Measurements from ENCODE around the gene FAM118A. TPM values are rescaled to one million over a fixed set of nuclear protein-coding genes. Genes with fewer than 3 reads are reported as not detected.
A peak's percentile ranks its signal among the peaks of the same experiment; 100 is the strongest.
"Not testable (repeated sequence)": the region's sequence is repeated elsewhere in the genome, so short reads cannot be mapped to it uniquely, and the experiment has no call there.

The FAM118A gene
- total RNA-seq, 1 donor from 2014 or later, result 20.6 TPM

DNA sequence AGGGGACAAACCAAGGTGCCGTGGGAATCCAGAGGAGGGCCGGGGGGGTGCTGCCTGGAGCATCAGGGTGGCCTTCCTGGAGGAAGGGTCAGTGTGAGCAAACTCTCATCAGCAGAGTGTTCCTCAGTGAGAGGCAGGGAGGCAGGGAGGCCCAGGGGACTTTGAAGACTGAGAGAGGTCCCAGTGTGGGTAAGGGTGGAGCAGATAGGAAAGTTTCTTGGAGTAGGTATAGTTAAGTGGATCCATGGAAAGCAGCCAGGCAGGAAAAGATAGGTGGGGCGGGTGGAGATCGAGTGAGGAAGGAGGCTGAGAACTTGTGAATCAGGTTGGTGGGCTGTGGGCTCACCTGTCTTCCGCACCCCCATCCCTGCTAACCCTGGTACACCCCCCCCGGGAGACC, 15.7 kb upstream of the FAM118A start:
- ATAC-seq, result no peak
- H3K27me3 ChIP-seq, result peaks cover 7% of the 10 kb centered on the region
- no peaks in the 10 kb centered on the region for H3K36me3 ChIP-seq
- no peaks in the 10 kb centered on the region for H3K4me1 ChIP-seq
- intact Hi-C loops (cut with DNase I), result loop anchor here (10.0 kb wide), 1 partner anchor 81 kb away; no protein-coding TSS in a partner anchor
- H3K4me3 ChIP-seq, result no peak overlapping the region
- no peak for DNase-seq
- H3K9me3 ChIP-seq, result no peaks in the 10 kb centered on the region
- TF ChIP-seq, protein P1, sequence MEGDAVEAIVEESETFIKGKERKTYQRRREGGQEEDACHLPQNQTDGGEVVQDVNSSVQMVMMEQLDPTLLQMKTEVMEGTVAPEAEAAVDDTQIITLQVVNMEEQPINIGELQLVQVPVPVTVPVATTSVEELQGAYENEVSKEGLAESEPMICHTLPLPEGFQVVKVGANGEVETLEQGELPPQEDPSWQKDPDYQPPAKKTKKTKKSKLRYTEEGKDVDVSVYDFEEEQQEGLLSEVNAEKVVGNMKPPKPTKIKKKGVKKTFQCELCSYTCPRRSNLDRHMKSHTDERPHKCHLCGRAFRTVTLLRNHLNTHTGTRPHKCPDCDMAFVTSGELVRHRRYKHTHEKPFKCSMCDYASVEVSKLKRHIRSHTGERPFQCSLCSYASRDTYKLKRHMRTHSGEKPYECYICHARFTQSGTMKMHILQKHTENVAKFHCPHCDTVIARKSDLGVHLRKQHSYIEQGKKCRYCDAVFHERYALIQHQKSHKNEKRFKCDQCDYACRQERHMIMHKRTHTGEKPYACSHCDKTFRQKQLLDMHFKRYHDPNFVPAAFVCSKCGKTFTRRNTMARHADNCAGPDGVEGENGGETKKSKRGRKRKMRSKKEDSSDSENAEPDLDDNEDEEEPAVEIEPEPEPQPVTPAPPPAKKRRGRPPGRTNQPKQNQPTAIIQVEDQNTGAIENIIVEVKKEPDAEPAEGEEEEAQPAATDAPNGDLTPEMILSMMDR (IDR thresholded peaks at IDR 0.05), result no peak
- H3K27ac ChIP-seq, result no peak overlapping the region

- not testable (repeated sequence) for H3K27me3 ChIP-seq, H3K9me3 ChIP-seq, H3K4me3 ChIP-seq, DNase-seq, H3K36me3 ChIP-seq, ATAC-seq, H3K27ac ChIP-seq, H3K4me1 ChIP-seq
- intact Hi-C loops (cut with DNase I), result loop anchor here (10.0 kb wide), 1 partner anchor 80 kb away; no protein-coding TSS in a partner anchor
Measured at GRCh38 chr22:45295004-45295403, 14.7 kb upstream of the FAM118A start.

DNA sequence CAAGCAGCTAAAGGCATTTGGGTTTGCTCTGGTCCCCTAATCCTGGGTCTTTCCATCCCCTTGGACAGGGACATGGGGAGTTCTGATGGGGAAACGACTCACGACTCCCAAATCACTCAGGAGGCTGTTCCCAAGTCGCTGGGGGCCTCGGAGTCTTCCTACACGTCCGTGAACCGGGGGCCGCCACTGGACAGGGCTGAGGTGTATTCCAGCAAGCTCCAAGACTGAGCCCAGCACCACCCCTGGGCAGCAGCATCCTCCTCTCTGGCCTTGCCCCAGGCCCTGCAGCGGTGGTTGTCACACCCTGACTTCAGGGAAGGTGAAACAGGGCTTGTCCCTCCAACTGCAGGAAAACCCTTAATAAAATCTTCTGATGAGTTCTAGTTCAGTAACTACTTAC, 14.2 kb upstream of the FAM118A start:
- ATAC-seq (no peak), DNase-seq (no peak)
- Histone ChIP-seq H3K27ac (no peak overlapping the region), H3K36me3 (no peaks in the 10 kb centered on the region), H3K27me3 (peaks cover 7% of the 10 kb centered on the region), H3K4me3 (no peak overlapping the region), H3K9me3 (no peaks in the 10 kb centered on the region), H3K4me1 (no peaks in the 10 kb centered on the region)
- intact Hi-C loops (cut with DNase I), result loop anchor here (10.0 kb wide), 1 partner anchor 79 kb away; no protein-coding TSS in a partner anchor
- TF ChIP-seq, protein P1 (IDR thresholded peaks at IDR 0.05), result no peak

DNA sequence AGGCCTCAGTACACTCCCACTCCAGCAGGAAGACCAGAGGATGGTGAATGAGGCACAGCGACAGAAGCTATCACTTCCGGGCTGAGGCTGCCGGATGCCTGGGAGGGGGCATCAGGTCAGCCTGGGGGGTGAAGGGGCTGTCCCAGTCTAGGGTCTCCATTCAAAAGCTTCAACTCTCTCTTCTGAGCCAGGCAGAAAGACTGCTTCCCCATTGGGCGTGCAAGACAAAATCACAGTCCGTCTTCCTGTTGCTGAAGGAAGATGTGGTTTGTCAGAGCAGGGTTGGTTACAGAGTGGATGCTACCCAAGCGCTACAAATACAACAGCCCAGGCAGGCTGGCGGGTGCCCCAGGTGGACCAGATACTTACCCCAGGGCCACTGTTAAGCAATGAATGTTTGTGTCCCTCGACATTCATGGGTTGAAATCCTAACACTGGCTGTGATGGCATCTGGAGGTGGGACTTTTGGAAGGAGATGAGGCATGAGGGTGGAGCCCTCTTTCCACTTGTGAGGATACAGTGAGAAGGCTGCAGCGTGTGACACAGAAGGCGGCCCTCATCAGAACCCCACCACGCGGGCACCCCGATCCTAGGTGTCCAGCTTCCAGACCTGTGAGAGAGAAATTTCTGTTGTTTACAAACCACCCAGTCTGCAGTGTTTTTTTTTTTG, 13.0 kb upstream of the FAM118A start:
- Histone ChIP-seq H3K27ac (no peak overlapping the region), H3K27me3 (peaks cover 7% of the 10 kb centered on the region), H3K36me3 (no peaks in the 10 kb centered on the region), H3K4me3 (no peak overlapping the region), H3K9me3 (no peaks in the 10 kb centered on the region), H3K4me1 (no peaks in the 10 kb centered on the region)
- TF ChIP-seq, protein P1 (IDR thresholded peaks at IDR 0.05), result no peak
- intact Hi-C loops (cut with DNase I), result loop anchor here (10.0 kb wide), 1 partner anchor 78 kb away; no protein-coding TSS in a partner anchor
- DNase-seq (no peak), ATAC-seq (peak; percentile 15)

GRCh38 chr22:45298934-45299505, 10.7 kb upstream of the FAM118A start:
- Histone ChIP-seq H3K4me1 (no peaks in the 10 kb centered on the region), H3K36me3 (no peaks in the 10 kb centered on the region), H3K9me3 (no peaks in the 10 kb centered on the region), H3K27ac (no peak overlapping the region), H3K4me3 (no peak overlapping the region), H3K27me3 (no peaks in the 10 kb centered on the region)
- no peak for ATAC-seq
- no peak for DNase-seq
- TF ChIP-seq, protein P1 (IDR thresholded peaks at IDR 0.05), result no peak
- intact Hi-C loops (cut with DNase I), result loop anchor here (10.0 kb wide), 1 partner anchor 76 kb away; no protein-coding TSS in a partner anchor

GRCh38 chr22:45302751-45303150, 7.0 kb upstream of the FAM118A start:
- H3K4me3 ChIP-seq, result no peak overlapping the region
- H3K36me3 ChIP-seq, result no peaks in the 10 kb centered on the region
- TF ChIP-seq, protein P1 (IDR thresholded peaks at IDR 0.05), result no peak
- intact Hi-C loops (cut with DNase I), result no loop called here
- no peaks in the 10 kb centered on the region for H3K4me1 ChIP-seq
- ATAC-seq (no peak), DNase-seq (no peak)
- no peak overlapping the region for H3K27ac ChIP-seq
- no peaks in the 10 kb centered on the region for H3K9me3 ChIP-seq
- no peaks in the 10 kb centered on the region for H3K27me3 ChIP-seq
